Activated CD4-positive, alpha-beta T cell treated with anti-CD3 and anti-CD28 coated beads, Interleukin-2, amount 10 ng/mL, durations not matched to agents 7 days and 5 days (primary cell): ENCODE data around the gene EPHA3. TPM values are rescaled to one million over a fixed set of nuclear protein-coding genes. Genes with fewer than 3 reads are reported as not detected.
"Not testable (repeated sequence)": the region's sequence is repeated elsewhere in the genome, so short reads cannot be mapped to it uniquely, and the experiment has no call there.

Source experiments
- CTCF ChIA-PET: fragments of 350-600 bp; sonication (Branson Sonifier 250); formaldehyde crosslinking; loops from one replicate; lab custom pipeline; 2021; ENCODE audit warnings: antibody characterized with exemption; lab: Charles Lee
- POLR2A ChIA-PET: fragments of 350-600 bp; sonication (Branson Sonifier 250); formaldehyde crosslinking; loops from one replicate; lab custom pipeline; 2021; ENCODE audit warnings: antibody characterized with exemption; lab: Charles Lee
- DNase-seq: peaks from one replicate; pipeline ENCODE4 v3.0.0-alpha.2; 2020
- H3K27ac Mint-ChIP-seq: one replicate; pipeline ENCODE4 v1.8.0; 2021; ENCODE audit warnings: mild to moderate bottlenecking, moderate library complexity, mixed read lengths
- H3K27me3 Mint-ChIP-seq: one replicate; pipeline ENCODE4 v1.8.0; 2021; ENCODE audit warnings: mixed read lengths
- H3K36me3 Mint-ChIP-seq: one replicate; pipeline ENCODE4 v1.8.0; 2021; ENCODE audit warnings: low read depth, mixed read lengths
- H3K4me1 Mint-ChIP-seq: one replicate; pipeline ENCODE4 v1.8.0; 2021; ENCODE audit warnings: mixed read lengths
- H3K4me3 Mint-ChIP-seq: one replicate; pipeline ENCODE4 v1.8.0; 2021; ENCODE audit warnings: mild to moderate bottlenecking, moderate library complexity, mixed read lengths
- H3K9me3 Mint-ChIP-seq: one replicate; pipeline ENCODE4 v1.8.0; 2021; ENCODE audit warnings: mixed read lengths
- total RNA-seq, 2 experiments: library from RNA; stranded (reverse); gene quantifications; one replicate each; pipeline ENCODE4 v1.2.3, GENCODE V29; 2021

EPHA3 gene
- total RNA-seq, 2 experiments from 2014 or later, result not detected

GRCh38 chr3:89326997-89327396 lies 219.6 kb downstream of the EPHA3 start:
- peaks cover 3% of the 10 kb centered on the region for H3K9me3 Mint-ChIP-seq
- POLR2A ChIA-PET, result no interaction called here
- no peak overlapping the region for H3K27ac Mint-ChIP-seq
- no peaks in the 10 kb centered on the region for H3K4me1 Mint-ChIP-seq
- no peaks in the 10 kb centered on the region for H3K27me3 Mint-ChIP-seq
- CTCF ChIA-PET, result no interaction called here
- H3K36me3 Mint-ChIP-seq, result no peaks in the 10 kb centered on the region
- DNase-seq, result no peak
- no peak overlapping the region for H3K4me3 Mint-ChIP-seq

- no peaks in the 10 kb centered on the region for H3K27me3 Mint-ChIP-seq
- ChIA-PET CTCF (no interaction called here), POLR2A (no interaction called here)
- no peak for DNase-seq
- H3K4me1 Mint-ChIP-seq, result no peaks in the 10 kb centered on the region
- H3K27ac Mint-ChIP-seq, result no peak overlapping the region
- no peak overlapping the region for H3K4me3 Mint-ChIP-seq
- H3K36me3 Mint-ChIP-seq, result no peaks in the 10 kb centered on the region
- peaks cover under 1% of the 10 kb centered on the region for H3K9me3 Mint-ChIP-seq
Observed at GRCh38 chr3:89332386-89332785, 225.0 kb downstream of the EPHA3 start.

GRCh38 chr3:89332793-89333192 lies 225.4 kb downstream of the EPHA3 start:
- Mint-ChIP-seq H3K27me3 (no peaks in the 10 kb centered on the region), H3K36me3 (no peaks in the 10 kb centered on the region), H3K9me3 (no peaks in the 10 kb centered on the region), H3K4me1 (no peaks in the 10 kb centered on the region), H3K27ac (no peak overlapping the region), H3K4me3 (no peak overlapping the region)
- DNase-seq, result no peak
- CTCF ChIA-PET, result no interaction called here
- POLR2A ChIA-PET, result no interaction called here

DNA sequence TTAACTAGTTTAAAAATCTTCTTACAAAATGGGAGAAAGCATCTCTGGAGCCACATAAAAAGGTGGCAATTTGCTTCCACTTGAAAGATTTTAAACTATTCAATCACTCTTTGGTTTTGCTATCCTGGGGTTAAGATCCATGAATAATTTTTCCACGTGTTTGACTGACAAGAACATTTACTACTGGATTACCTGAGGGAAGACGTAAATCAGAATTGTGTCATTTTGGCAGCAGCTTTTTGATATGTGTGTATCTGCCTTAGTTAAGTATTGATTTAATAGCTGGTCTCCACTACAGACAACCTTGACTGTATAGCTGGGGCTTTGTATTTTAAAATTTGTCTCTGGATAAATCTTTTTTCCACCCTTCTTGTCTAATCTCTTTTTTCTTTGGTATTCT lies 228.3 kb downstream of the EPHA3 start:
- Mint-ChIP-seq H3K9me3 (no peaks in the 10 kb centered on the region), H3K27me3 (no peaks in the 10 kb centered on the region), H3K36me3 (no peaks in the 10 kb centered on the region), H3K27ac (no peak overlapping the region), H3K4me3 (no peak overlapping the region), H3K4me1 (no peaks in the 10 kb centered on the region)
- ChIA-PET CTCF (no interaction called here), POLR2A (no interaction called here)
- DNase-seq, result no peak

GRCh38 chr3:89340408-89340807 lies 233.0 kb downstream of the EPHA3 start:
- Mint-ChIP-seq H3K4me1 (no peaks in the 10 kb centered on the region), H3K9me3 (no peaks in the 10 kb centered on the region), H3K27ac (no peak overlapping the region), H3K4me3 (no peak overlapping the region), H3K27me3 (no peaks in the 10 kb centered on the region), H3K36me3 (no peaks in the 10 kb centered on the region)
- CTCF ChIA-PET, result no interaction called here
- no peak for DNase-seq
- POLR2A ChIA-PET, result no interaction called here

- no peaks in the 10 kb centered on the region for H3K4me1 Mint-ChIP-seq
- ChIA-PET CTCF (no interaction called here), POLR2A (no interaction called here)
- DNase-seq, result no peak
- H3K27ac Mint-ChIP-seq, result no peak overlapping the region
- H3K36me3 Mint-ChIP-seq, result no peaks in the 10 kb centered on the region
- H3K9me3 Mint-ChIP-seq, result no peaks in the 10 kb centered on the region
- no peak overlapping the region for H3K4me3 Mint-ChIP-seq
- no peaks in the 10 kb centered on the region for H3K27me3 Mint-ChIP-seq
Observed at GRCh38 chr3:89344076-89344475, 236.7 kb downstream of the EPHA3 start.

GRCh38 chr3:89350935-89351334 lies 243.5 kb downstream of the EPHA3 start:
- DNase-seq, CTCF ChIA-PET, H3K36me3 Mint-ChIP-seq: not testable (repeated sequence)

DNA sequence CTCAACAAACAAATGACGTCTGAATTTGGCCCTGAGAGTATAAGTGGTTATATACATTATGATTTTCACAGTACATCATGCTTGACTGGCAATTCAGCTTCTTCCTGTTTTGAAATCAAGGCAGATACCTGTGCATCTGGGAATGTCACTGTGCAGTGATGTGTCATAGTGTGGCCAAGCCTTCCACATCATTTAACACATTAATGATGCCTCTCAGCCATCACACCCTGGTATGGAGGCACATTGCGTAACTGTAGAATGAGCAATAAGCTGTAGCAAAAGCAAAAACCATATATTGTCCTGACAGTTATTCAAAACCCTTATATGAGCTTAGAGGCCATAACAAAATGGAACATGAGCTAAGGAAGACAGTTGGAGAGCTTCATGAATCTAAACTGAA lies 246.0 kb downstream of the EPHA3 start:
- Mint-ChIP-seq H3K9me3 (peaks cover 2% of the 10 kb centered on the region), H3K36me3 (no peaks in the 10 kb centered on the region), H3K4me3 (no peak overlapping the region), H3K27ac (no peak overlapping the region), H3K4me1 (no peaks in the 10 kb centered on the region), H3K27me3 (no peaks in the 10 kb centered on the region)
- ChIA-PET POLR2A (no interaction called here), CTCF (no interaction called here)
- no peak for DNase-seq

More at GRCh38 chr3:89350935-89351334, 243.5 kb downstream of the EPHA3 start:
- H3K27me3 Mint-ChIP-seq, H3K9me3 Mint-ChIP-seq, H3K4me1 Mint-ChIP-seq, POLR2A ChIA-PET, H3K27ac Mint-ChIP-seq, H3K4me3 Mint-ChIP-seq: not testable (repeated sequence)

- H3K27me3 Mint-ChIP-seq, result no peaks in the 10 kb centered on the region
- H3K9me3 Mint-ChIP-seq, result no peaks in the 10 kb centered on the region
- ChIA-PET POLR2A (no interaction called here), CTCF (no interaction called here)
- no peak for DNase-seq
- H3K4me1 Mint-ChIP-seq, result no peaks in the 10 kb centered on the region
- no peak overlapping the region for H3K27ac Mint-ChIP-seq
- no peak overlapping the region for H3K4me3 Mint-ChIP-seq
- H3K36me3 Mint-ChIP-seq, result no peaks in the 10 kb centered on the region
Observed at GRCh38 chr3:89358281-89358680, 250.9 kb downstream of the EPHA3 start.

DNA sequence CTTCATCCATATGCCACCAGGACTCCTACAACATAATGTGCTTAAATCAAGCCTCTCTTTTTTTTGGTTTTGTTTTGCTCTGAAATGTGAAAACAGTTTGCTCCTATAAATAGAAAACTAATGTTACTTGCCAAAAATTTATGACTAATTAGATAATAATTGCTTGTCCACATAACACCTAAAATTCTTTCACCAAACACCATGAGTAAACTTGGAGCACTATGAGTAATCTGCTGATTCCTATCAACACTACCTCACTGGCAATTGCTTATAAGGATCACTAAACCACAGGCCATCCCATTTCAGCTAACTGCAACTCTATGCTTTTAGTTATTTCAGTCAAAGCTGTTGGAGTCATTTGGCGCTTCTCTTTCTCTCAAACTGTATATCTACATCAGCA lies 252.7 kb downstream of the EPHA3 start:
- H3K36me3 Mint-ChIP-seq, result no peaks in the 10 kb centered on the region
- no peak overlapping the region for H3K4me3 Mint-ChIP-seq
- H3K27me3 Mint-ChIP-seq, result no peaks in the 10 kb centered on the region
- ChIA-PET POLR2A (no interaction called here), CTCF (no interaction called here)
- H3K27ac Mint-ChIP-seq, result no peak overlapping the region
- no peaks in the 10 kb centered on the region for H3K4me1 Mint-ChIP-seq
- no peaks in the 10 kb centered on the region for H3K9me3 Mint-ChIP-seq
- DNase-seq, result no peak

DNA sequence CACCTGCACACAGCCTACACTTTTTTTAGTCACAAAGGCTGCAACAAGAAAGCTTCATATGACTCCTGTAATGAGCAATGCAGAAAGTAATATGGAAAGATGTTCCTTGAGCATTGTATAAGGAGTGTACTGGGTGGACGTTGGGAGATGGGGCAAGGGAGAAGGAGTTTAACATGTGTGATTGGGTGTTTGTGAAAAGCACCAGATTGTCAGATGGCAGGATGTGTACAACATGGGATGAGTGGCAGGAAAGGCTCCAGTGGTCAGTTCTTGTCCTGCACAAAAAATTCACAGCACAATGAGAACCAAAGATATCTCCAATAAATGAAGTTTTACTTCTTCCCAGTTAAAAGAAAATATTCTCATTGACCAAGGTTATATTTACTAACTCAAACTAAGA lies 255.1 kb downstream of the EPHA3 start:
- no peak overlapping the region for H3K27ac Mint-ChIP-seq
- CTCF ChIA-PET, result no interaction called here
- peaks cover 5% of the 10 kb centered on the region for H3K9me3 Mint-ChIP-seq
- H3K27me3 Mint-ChIP-seq, result no peaks in the 10 kb centered on the region
- no peak for DNase-seq
- no peaks in the 10 kb centered on the region for H3K36me3 Mint-ChIP-seq
- POLR2A ChIA-PET, result no interaction called here
- no peak overlapping the region for H3K4me3 Mint-ChIP-seq
- H3K4me1 Mint-ChIP-seq, result no peaks in the 10 kb centered on the region

DNA sequence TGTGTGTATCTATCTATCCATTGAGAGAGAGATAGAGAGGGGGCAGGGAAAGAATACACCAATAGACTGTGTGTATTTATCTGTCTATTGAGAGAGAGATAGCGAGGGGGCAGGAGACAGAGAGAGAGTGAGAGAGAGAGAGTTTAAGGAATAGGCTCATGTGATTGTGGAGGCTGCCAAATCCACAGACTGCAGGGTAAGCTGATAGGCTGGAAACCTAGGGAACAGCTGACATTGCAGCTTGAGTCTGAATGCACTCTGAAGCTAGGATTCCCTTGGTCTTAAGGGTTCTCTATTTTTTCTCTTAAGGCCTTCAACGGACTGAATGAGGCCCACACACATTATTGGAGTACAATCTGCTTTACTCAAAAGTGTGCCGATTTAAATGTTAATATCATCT lies 255.8 kb downstream of the EPHA3 start:
- H3K4me1 Mint-ChIP-seq, result no peaks in the 10 kb centered on the region
- CTCF ChIA-PET, result no interaction called here
- no peaks in the 10 kb centered on the region for H3K36me3 Mint-ChIP-seq
- peaks cover 9% of the 10 kb centered on the region for H3K9me3 Mint-ChIP-seq
- no peak for DNase-seq
- no peak overlapping the region for H3K27ac Mint-ChIP-seq
- no peaks in the 10 kb centered on the region for H3K27me3 Mint-ChIP-seq
- POLR2A ChIA-PET, result no interaction called here
- H3K4me3 Mint-ChIP-seq, result no peak overlapping the region

- ChIA-PET POLR2A (no interaction called here), CTCF (no interaction called here)
- no peaks in the 10 kb centered on the region for H3K4me1 Mint-ChIP-seq
- no peak overlapping the region for H3K4me3 Mint-ChIP-seq
- H3K36me3 Mint-ChIP-seq, result no peaks in the 10 kb centered on the region
- DNase-seq, result no peak
- H3K9me3 Mint-ChIP-seq, result peaks cover 18% of the 10 kb centered on the region
- H3K27ac Mint-ChIP-seq, result no peak overlapping the region
- no peaks in the 10 kb centered on the region for H3K27me3 Mint-ChIP-seq
Observed at GRCh38 chr3:89364314-89364713, 256.9 kb downstream of the EPHA3 start.

- no peaks in the 10 kb centered on the region for H3K27me3 Mint-ChIP-seq
- no peaks in the 10 kb centered on the region for H3K36me3 Mint-ChIP-seq
- H3K9me3 Mint-ChIP-seq, result peaks cover 18% of the 10 kb centered on the region
- ChIA-PET CTCF (no interaction called here), POLR2A (no interaction called here)
- no peak overlapping the region for H3K27ac Mint-ChIP-seq
- H3K4me1 Mint-ChIP-seq, result no peaks in the 10 kb centered on the region
- no peak overlapping the region for H3K4me3 Mint-ChIP-seq
- DNase-seq, result no peak
Observed at GRCh38 chr3:89367166-89367565, 259.7 kb downstream of the EPHA3 start.
